ENCODE measurements around the gene MRPL48.

- TF ChIP-seq, protein P1, sequence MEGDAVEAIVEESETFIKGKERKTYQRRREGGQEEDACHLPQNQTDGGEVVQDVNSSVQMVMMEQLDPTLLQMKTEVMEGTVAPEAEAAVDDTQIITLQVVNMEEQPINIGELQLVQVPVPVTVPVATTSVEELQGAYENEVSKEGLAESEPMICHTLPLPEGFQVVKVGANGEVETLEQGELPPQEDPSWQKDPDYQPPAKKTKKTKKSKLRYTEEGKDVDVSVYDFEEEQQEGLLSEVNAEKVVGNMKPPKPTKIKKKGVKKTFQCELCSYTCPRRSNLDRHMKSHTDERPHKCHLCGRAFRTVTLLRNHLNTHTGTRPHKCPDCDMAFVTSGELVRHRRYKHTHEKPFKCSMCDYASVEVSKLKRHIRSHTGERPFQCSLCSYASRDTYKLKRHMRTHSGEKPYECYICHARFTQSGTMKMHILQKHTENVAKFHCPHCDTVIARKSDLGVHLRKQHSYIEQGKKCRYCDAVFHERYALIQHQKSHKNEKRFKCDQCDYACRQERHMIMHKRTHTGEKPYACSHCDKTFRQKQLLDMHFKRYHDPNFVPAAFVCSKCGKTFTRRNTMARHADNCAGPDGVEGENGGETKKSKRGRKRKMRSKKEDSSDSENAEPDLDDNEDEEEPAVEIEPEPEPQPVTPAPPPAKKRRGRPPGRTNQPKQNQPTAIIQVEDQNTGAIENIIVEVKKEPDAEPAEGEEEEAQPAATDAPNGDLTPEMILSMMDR (IDR thresholded peaks at IDR 0.05) = no peak
- no peak for TF ChIP-seq EZH2 (IDR thresholded peaks at IDR 0.05; ENCODE audit: borderline replicate concordance, insufficient read depth, low read depth, low read length, poor library complexity, severe bottlenecking)
Measured at GRCh38 chr11:73749118-73749517, 38.6 kb upstream of the MRPL48 start.
